Brain microvascular endothelial cell (primary cell): ENCODE measurements around the gene SAP30.

Experiments used
- DNase-seq: peaks from one replicate; pipeline ENCODE4 v3.0.0-alpha.2; 2020
- H3K27ac ChIP-seq: fragments of 250-450 bp; sonication (Bioruptor Pico); 2 replicates; pipeline ENCODE4 v1.5.1; 2020; ENCODE audit warnings: mild to moderate bottlenecking, moderate library complexity
- H3K27me3 ChIP-seq: fragments of 250-450 bp; sonication (Bioruptor Pico); replicated peaks from 2 replicates; pipeline ENCODE4 v1.5.1; 2020; ENCODE audit warnings: mild to moderate bottlenecking
- H3K36me3 ChIP-seq: fragments of 250-450 bp; sonication (Bioruptor Pico); replicated peaks from 2 replicates; pipeline ENCODE4 v1.5.1; 2020; ENCODE audit warnings: mild to moderate bottlenecking
- H3K4me3 ChIP-seq: 2 replicates; pipeline ENCODE4 v1.5.1; 2011; ENCODE audit warnings: low read depth, mild to moderate bottlenecking, control low read depth, low read length, moderate library complexity
- CTCF ChIP-seq: IDR thresholded peaks from 2 replicates; pipeline ENCODE4 v1.5.1; 2011; ENCODE audit warnings: low read depth, mild to moderate bottlenecking, moderate library complexity, low read length, control low read depth, inconsistent platforms; ENCODE audit errors: missing control alignments
- in situ Hi-C: cut with HindIII; loops from 2 replicates; pipeline ENCODE4 v1.10.0; 2017; ENCODE audit warnings: low sequenced_read_pairs, low pct_ligation_motif_present

SAP30 gene

GRCh38 chr4:173370477-173371291, at the start of gene SAP30:
Gene SAP30 (plus strand): TSS chr4:173370954. CDS start chr4:173371183, 229 bp downstream.
- Histone ChIP-seq H3K27me3 (no peaks in the 10 kb centered on the region), H3K27ac (peak within 1 kb of the TSS; percentile 73), H3K4me3 (peak within 1 kb of the TSS; percentile 86), H3K36me3 (no peaks in the 10 kb centered on the region)
- in situ Hi-C loops = no loop called here
- no peak for TF ChIP-seq CTCF
- DNase-seq = peak; percentile 97

- no peaks in the 10 kb centered on the region for H3K27me3 ChIP-seq
- no peak overlapping the region for H3K4me3 ChIP-seq
- in situ Hi-C loops = no loop called here
- H3K27ac ChIP-seq = no peak overlapping the region
- no peaks in the 10 kb centered on the region for H3K36me3 ChIP-seq
- TF ChIP-seq CTCF = no peak
- DNase-seq = no peak
These were observed 45.6 kb upstream of the SAP30 start for GRCh38 chr4:173325007-173325736.

GRCh38 chr4:173328236-173328901, 42.4 kb upstream of the SAP30 start:
- in situ Hi-C loops = no loop called here
- no peak for DNase-seq

GRCh38 chr4:173330590-173330989, 40.2 kb upstream of the SAP30 start:
- no peaks in the 10 kb centered on the region for H3K27me3 ChIP-seq
- H3K36me3 ChIP-seq = no peaks in the 10 kb centered on the region
- DNase-seq = no peak
- no peak overlapping the region for H3K27ac ChIP-seq
- TF ChIP-seq CTCF = no peak
- H3K4me3 ChIP-seq = no peak overlapping the region
- in situ Hi-C loops = no loop called here

More at GRCh38 chr4:173328236-173328901, 42.4 kb upstream of the SAP30 start:
- no peak for TF ChIP-seq CTCF
- no peak overlapping the region for H3K4me3 ChIP-seq
- no peak overlapping the region for H3K27ac ChIP-seq
- no peaks in the 10 kb centered on the region for H3K27me3 ChIP-seq
- H3K36me3 ChIP-seq = no peaks in the 10 kb centered on the region

GRCh38 chr4:173332021-173332487, 38.7 kb upstream of the SAP30 start:
- H3K4me3 ChIP-seq = peak overlapping the region; percentile 94
- no peaks in the 10 kb centered on the region for H3K36me3 ChIP-seq
- no peak for TF ChIP-seq CTCF
- in situ Hi-C loops = no loop called here
- DNase-seq = no peak
- H3K27me3 ChIP-seq = no peaks in the 10 kb centered on the region
- no peak overlapping the region for H3K27ac ChIP-seq
